Activated CD8-positive, alpha-beta memory T cell treated with anti-CD3 and anti-CD28 coated beads, Interleukin-2, amount 10 ng/mL, durations not matched to agents 7 days and 5 days (primary cell): Measurements from ENCODE around the gene PIM3. TPM values are rescaled to one million over a fixed set of nuclear protein-coding genes. Genes with fewer than 3 reads are reported as not detected.

Experiments
- ATAC-seq: fragments of 150-1000 bp; cut with Tn5 transposase; one replicate; pipeline ENCODE4 v1.10.0; 2021; ENCODE audit warnings: moderate library complexity
- CTCF ChIA-PET: fragments of 350-600 bp; sonication (Branson Sonifier 250); formaldehyde crosslinking; loops from one replicate; lab custom pipeline; 2021; ENCODE audit warnings: antibody characterized with exemption; lab: Charles Lee
- DNase-seq: peaks from one replicate; pipeline ENCODE4 v3.0.0-alpha.2; 2020
- H3K27ac Mint-ChIP-seq: one replicate; pipeline ENCODE4 v1.8.0; 2021; ENCODE audit warnings: mild to moderate bottlenecking, mixed read lengths
- H3K27me3 Mint-ChIP-seq: one replicate; pipeline ENCODE4 v1.8.0; 2021; ENCODE audit warnings: mixed read lengths
- H3K36me3 Mint-ChIP-seq: one replicate; pipeline ENCODE4 v1.8.0; 2021; ENCODE audit warnings: mild to moderate bottlenecking, mixed read lengths
- H3K4me1 Mint-ChIP-seq: one replicate; pipeline ENCODE4 v1.8.0; 2021; ENCODE audit warnings: mixed read lengths
- H3K4me3 Mint-ChIP-seq: one replicate; pipeline ENCODE4 v1.8.0; 2021; ENCODE audit warnings: mild to moderate bottlenecking, moderate library complexity, mixed read lengths
- H3K9me3 Mint-ChIP-seq: one replicate; pipeline ENCODE4 v1.8.0; 2022; ENCODE audit warnings: low read depth, mixed read lengths
- total RNA-seq, 2 experiments: library from RNA; stranded (reverse); gene quantifications; one replicate each; pipeline ENCODE4 v1.2.3, GENCODE V29; 2021

PIM3 gene
- total RNA-seq, 2 experiments from 2014 or later: 53.4 to 79.7 TPM

DNA sequence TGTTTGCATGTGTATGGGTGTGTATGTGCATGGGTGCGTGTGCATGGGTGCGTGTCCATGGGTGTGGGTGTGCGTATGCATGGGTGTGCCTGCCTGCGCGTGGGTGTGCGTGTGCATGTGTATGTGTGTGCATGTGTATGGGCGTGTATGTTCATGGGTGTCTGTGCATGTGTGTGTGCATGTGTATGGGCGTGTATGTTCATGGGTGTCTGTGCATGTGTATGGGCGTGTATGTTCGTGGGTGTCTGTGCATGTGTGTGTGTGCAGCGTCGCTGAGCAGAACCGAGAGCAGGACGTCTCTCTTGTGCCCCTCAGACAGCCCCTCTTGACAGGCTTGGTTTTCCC is 38.1 kb downstream of the PIM3 start:
- Mint-ChIP-seq H3K27me3 (peaks cover 6% of the 10 kb centered on the region), H3K9me3 (no peaks in the 10 kb centered on the region), H3K36me3 (no peaks in the 10 kb centered on the region), H3K4me3 (no peak overlapping the region), H3K27ac (no peak overlapping the region), H3K4me1 (peaks cover 2% of the 10 kb centered on the region)
- DNase-seq (no peak), ATAC-seq (no peak)
- CTCF ChIA-PET: no interaction called here

DNA sequence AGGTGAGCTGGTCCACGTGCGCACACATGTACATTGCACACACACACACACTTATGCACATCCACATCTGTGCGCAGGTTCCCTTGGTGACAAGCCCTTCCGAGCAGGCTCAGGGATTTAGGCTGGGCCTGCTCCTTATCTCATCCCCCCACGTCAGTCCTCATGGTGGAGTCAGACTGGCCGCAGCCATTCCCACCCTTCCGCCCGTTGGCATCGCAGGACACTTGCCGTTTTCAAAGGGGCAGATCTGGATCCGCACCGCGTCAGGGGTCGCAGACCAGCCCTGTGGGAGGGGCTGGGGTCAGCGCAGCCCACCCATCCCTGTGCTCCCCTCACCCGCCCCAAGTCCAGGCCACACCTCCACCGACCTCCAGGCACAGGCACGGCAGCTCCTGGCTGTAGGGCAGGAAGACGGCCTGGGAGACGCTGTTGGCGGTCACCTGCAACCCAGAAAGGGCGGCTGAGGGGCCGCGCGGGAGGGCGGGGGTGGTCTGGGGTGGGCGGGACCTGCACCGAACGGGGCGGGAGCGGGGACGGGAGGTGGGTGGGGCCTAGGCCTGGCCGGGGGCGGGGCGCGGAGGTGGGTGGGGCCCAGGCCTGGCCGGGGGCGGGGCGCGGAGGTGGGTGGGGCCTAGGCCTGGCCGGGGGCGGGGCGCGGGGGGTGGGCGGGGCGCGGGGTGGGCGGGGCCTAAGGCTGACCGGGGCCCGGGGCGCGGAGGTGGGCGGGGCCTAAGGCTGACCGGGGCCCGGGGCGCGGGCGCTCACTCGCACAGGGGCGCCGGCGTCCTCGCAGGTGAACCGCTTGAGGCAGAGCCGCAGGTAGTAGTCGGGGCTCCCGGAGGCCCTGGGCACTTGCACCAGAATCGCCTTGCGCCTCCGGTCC is 38.7 kb downstream of the PIM3 start:
- Mint-ChIP-seq H3K4me1 (peaks cover 2% of the 10 kb centered on the region), H3K9me3 (no peaks in the 10 kb centered on the region), H3K4me3 (no peak overlapping the region), H3K27me3 (peaks cover 7% of the 10 kb centered on the region), H3K36me3 (no peaks in the 10 kb centered on the region), H3K27ac (no peak overlapping the region)
- DNase-seq: peak; percentile 40
- CTCF ChIA-PET: no interaction called here
- peak; percentile 53 for ATAC-seq

DNA sequence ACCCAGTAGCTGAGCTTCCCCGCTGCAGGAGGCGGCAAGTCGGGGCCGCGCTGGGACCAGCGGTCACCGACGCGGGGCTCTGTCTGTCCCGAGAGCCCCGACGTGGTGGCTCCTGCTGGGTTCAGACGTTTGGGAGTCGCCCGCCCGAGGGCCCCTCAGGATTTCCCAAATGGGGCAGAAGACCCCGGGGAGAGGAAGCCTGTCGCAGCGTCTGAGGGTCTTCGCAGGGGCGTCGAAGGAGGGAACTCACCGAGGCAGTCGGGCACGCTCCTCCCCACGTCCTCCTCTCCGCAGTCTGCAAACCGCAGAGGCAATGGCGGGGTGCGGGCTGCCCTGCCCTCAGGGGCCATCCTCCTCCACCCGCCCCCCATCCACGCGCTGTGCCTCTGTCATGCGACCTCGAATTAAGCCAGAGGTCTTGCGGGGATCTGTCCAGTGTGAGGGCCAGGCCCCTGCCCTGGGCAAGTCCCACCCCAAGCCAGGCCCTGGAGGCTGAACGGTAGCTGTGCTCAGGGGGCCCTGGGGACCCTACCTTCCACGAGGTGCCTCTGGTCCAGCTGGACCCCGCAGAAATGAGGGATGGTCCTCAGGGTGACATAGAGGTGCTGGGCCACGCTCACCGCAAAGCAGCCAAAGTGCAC is 39.5 kb downstream of the PIM3 start:
- Mint-ChIP-seq H3K27ac (no peak overlapping the region), H3K36me3 (no peaks in the 10 kb centered on the region), H3K4me1 (peaks cover 4% of the 10 kb centered on the region), H3K4me3 (no peak overlapping the region), H3K27me3 (peaks cover 9% of the 10 kb centered on the region), H3K9me3 (no peaks in the 10 kb centered on the region)
- DNase-seq (peak; percentile 39), ATAC-seq (no peak)
- CTCF ChIA-PET: interaction anchor here (1.0 kb wide), 1 partner anchor 30 kb away, joined by 3 read pairs; no protein-coding TSS in a partner anchor

DNA sequence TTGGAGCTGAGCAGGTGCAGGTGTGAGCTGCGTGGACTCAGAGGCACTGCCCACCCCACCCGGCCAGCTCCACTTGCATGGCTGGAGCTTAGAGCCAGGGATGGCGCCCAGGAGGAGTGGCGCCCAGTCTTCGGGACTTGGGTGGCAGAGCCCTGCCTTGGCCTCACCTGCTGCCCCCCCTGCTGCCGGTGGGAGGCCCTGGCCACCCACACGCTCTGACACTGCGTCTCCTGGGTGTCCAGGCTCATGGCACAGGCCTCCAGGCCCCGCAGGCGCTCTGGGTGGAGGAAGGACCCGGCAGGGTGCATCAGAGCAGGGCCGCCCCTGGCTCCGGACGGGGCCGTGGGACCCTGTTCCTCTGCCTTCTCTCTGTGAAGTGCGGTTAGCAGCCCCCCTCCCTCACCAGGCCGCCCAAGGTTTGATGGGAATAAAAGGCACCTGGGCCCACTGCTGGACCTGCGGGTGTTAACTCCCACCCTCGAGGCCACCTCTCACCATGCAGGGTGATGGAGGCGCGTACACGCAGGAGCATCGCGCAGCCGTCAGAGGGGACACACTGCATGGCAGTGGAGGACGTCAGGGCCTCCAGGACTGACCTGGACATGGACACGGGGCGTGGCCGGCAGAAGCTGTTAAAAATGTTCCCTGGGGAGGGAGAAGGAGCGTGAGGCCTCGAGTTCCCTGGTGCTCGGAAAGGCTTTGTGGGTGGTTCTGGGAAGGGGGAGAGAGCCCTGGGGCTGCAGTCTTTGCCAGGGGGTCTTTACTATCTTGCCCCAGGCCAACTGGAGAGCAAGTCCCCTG is 40.2 kb downstream of the PIM3 start:
- no peak for DNase-seq
- CTCF ChIA-PET: interaction anchor here (1.0 kb wide), 1 partner anchor 30 kb away, joined by 3 read pairs; no protein-coding TSS in a partner anchor
- Mint-ChIP-seq H3K36me3 (no peaks in the 10 kb centered on the region), H3K4me1 (peaks cover 4% of the 10 kb centered on the region), H3K9me3 (no peaks in the 10 kb centered on the region), H3K27me3 (peaks cover 11% of the 10 kb centered on the region), H3K27ac (no peak overlapping the region), H3K4me3 (no peak overlapping the region)
- no peak for ATAC-seq

DNA sequence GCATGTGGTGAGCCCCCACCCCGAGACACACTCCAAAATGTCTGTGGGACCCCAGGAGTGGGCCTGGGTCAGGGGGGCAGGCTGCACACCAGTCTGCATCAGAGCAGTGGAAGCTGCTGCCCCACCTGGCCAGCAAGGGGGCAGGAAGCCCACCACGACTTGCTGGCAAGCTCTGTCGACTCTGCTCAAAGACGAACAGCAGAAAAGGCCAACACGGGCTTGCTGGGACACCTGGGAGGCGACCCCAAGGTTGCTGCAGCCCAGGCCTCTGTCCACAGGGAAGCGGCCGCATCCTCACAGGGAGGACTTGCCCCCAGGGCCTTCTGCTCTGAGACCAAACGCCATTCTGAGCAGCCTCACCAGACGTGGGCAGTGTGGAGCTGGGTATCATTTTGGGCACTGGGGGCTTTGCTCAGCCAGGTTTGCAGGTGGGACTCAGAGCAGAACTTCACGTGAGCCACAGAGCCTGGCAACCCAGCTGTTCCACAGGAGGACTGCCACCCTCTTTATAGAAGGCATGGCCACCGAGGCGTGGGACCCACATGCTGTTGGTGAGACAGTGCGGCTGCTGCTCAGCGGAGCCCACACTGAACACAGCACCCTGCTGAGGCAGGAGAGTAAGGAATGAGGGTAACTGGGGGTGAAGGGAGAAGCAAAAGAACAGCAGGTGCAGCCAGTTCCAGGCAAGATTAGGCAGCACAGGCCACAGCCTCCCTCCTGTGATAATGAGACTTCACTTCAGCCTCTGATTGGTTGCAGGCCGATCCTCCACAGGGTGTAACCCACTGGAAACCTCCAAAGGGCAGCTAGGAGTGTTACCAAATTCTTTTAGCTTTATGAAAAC is 41.0 kb downstream of the PIM3 start:
- CTCF ChIA-PET: interaction anchor here (1.3 kb wide), 1 partner anchor 19 kb away, joined by 3 read pairs; no protein-coding TSS in a partner anchor

DNA sequence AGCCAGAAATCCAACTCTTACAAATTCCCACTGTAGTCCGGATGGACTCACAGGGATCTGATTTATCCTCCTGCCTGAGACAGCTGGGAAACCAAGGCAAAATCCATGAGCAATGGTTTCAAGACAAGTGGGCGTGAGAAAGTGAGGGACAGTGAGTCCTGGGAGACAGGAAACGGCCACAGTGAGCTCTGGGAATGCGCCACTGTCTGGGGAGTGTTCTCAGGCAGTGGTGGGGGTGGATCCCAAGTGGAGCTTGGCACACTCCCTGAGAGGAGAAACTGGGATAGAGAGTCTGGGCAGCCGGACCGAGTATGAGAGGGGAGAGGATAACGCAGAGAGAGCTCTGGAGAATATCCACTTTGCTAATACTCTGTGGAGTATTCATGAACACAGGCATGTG is 42.2 kb downstream of the PIM3 start:
- no peak for ATAC-seq
- CTCF ChIA-PET: interaction anchor here (1.3 kb wide), 1 partner anchor 21 kb away, joined by 3 read pairs; no protein-coding TSS in a partner anchor
- no peaks in the 10 kb centered on the region for H3K36me3 Mint-ChIP-seq
- H3K4me3 Mint-ChIP-seq: no peak overlapping the region
- peaks cover 2% of the 10 kb centered on the region for H3K4me1 Mint-ChIP-seq
- no peaks in the 10 kb centered on the region for H3K9me3 Mint-ChIP-seq
- DNase-seq: no peak
- no peak overlapping the region for H3K27ac Mint-ChIP-seq
- H3K27me3 Mint-ChIP-seq: peaks cover 11% of the 10 kb centered on the region

More for the DNA sequence above, 41.0 kb downstream of the PIM3 start:
- H3K9me3 Mint-ChIP-seq: no peaks in the 10 kb centered on the region
- ATAC-seq: no peak
- DNase-seq: peak; percentile 31
- H3K4me3 Mint-ChIP-seq: no peak overlapping the region
- H3K27ac Mint-ChIP-seq: no peak overlapping the region
- H3K27me3 Mint-ChIP-seq: peaks cover 11% of the 10 kb centered on the region
- peaks cover 4% of the 10 kb centered on the region for H3K4me1 Mint-ChIP-seq
- no peaks in the 10 kb centered on the region for H3K36me3 Mint-ChIP-seq

DNA sequence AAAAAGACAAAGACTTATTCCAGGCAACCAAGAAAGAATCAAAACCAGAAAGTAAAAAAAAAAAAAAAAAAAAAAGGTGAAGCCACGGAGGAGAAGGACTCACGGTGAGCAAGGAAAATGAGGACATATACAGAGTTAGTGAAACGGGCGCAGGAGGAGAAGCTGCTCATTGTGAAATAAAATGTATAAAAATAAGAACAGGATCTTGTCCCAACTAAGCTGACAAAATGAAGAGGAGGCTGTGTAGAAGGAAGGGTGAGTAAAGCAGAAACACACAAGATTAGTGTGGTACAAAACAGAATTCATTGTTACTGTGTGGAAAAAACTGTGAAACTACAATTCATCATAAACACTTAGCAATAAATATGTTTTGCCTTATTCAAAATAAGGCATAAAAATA is 44.3 kb downstream of the PIM3 start:
- Mint-ChIP-seq H3K4me3 (no peak overlapping the region), H3K36me3 (no peaks in the 10 kb centered on the region), H3K27me3 (peaks cover 14% of the 10 kb centered on the region), H3K27ac (no peak overlapping the region), H3K9me3 (no peaks in the 10 kb centered on the region), H3K4me1 (peaks cover 2% of the 10 kb centered on the region)
- DNase-seq: no peak
- CTCF ChIA-PET: interaction anchor here (0.8 to 2.3 kb wide), 4 partner anchors 14 to 75 kb away, joined by 3 to 7 read pairs (median 3); no protein-coding TSS in a partner anchor
- ATAC-seq: no peak

DNA sequence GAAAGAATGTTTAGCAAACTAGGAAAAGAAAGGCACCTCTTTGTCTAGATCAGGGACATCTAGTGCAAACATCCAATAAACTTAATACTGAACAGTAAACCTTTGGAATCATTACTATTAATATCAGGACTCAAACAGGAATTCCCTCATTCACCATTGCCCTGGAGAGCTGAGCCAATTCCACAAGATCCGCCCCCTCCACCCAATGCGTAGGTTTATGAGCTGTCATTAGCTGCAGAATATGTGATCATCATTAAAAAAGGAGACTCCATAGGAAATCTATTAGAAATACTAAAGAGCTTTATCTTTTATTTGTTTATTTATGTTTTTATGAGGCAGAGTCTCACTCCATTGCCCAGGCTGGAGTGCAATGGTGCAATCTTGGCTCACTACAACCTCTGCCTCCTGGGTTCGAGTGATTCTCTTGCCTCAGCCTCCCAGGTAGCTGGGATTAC is 46.5 kb downstream of the PIM3 start:
- Mint-ChIP-seq H3K4me3 (no peak overlapping the region), H3K27ac (no peak overlapping the region), H3K9me3 (no peaks in the 10 kb centered on the region), H3K4me1 (peaks cover 5% of the 10 kb centered on the region), H3K27me3 (peaks cover 20% of the 10 kb centered on the region), H3K36me3 (no peaks in the 10 kb centered on the region)
- no peak for DNase-seq
- no peak for ATAC-seq
- CTCF ChIA-PET: no interaction called here

DNA sequence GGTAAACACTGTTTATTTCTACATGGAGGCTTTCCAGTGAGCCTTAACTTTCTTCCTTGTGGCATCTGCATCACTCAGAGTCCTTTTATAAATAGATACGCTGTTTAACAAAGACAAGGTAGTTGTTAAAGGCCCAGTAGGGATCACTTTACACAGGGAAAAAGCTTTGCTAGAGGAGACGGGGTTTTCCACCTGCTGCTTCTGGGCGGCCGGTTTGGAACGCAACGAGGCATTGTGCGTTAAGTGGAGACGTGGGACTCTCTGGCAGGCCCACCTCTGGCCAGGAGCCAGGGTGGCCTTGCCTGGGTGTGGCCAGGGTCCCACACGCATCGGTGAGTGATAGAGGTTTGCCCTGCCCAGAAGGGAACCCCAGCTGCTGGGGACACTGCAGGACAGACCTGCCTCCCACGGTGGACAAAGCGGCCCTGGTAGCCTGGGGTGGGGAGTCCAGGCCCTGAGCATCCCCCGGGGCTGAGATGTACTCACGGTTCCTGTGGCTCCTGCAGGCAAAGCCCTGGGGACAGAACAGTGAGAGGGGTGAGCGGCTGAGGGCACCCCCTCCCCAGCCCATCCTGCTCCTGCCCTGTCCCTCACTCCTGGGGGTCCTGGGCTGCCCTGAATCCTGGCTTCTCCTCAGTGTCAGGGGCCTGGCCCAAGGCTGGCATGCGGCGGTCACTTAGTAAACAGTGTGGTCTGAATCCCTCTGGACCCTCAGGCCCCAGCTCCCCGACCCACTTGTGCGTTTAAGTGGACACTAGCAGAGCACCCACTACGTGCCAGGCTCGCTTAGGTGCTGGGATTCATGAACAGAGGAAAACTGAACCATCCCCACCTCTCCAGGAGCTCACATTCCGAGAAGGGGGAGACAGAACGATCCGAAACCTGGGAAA is 47.8 kb downstream of the PIM3 start:
- no peak overlapping the region for H3K27ac Mint-ChIP-seq
- H3K27me3 Mint-ChIP-seq: peaks cover 17% of the 10 kb centered on the region
- ATAC-seq (no peak), DNase-seq (no peak)
- H3K4me3 Mint-ChIP-seq: no peak overlapping the region
- H3K4me1 Mint-ChIP-seq: peaks cover 5% of the 10 kb centered on the region
- H3K9me3 Mint-ChIP-seq: no peaks in the 10 kb centered on the region
- CTCF ChIA-PET: interaction anchor here (1.2 kb wide), 1 partner anchor 13 kb away, joined by 6 read pairs; no protein-coding TSS in a partner anchor
- no peaks in the 10 kb centered on the region for H3K36me3 Mint-ChIP-seq

DNA sequence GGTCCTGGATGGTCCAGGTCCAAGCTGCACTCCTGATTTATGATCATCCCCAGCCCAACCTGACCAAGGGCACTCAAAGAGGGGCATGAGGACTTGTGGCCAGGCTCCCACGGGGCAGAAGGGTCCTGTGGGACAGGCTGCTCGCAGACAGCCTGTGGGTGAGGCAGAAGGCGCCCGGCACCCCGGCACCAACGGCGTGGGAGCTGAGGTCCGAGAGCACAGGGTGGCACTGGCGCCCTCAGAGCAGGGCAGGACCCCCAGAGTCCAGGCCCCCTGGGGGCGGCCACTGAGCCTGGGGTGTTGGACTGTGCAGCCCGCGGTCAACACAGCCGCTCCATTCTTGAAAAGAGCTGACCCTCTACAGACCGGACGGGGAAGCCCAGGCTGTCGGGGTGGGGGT is 48.7 kb downstream of the PIM3 start:
- Mint-ChIP-seq H3K4me3 (no peak overlapping the region), H3K27me3 (peaks cover 15% of the 10 kb centered on the region), H3K27ac (no peak overlapping the region), H3K9me3 (no peaks in the 10 kb centered on the region), H3K4me1 (peaks cover 7% of the 10 kb centered on the region), H3K36me3 (no peaks in the 10 kb centered on the region)
- no peak for ATAC-seq
- no peak for DNase-seq
- CTCF ChIA-PET: interaction anchor here (1.2 kb wide), 1 partner anchor 14 kb away, joined by 6 read pairs; no protein-coding TSS in a partner anchor

DNA sequence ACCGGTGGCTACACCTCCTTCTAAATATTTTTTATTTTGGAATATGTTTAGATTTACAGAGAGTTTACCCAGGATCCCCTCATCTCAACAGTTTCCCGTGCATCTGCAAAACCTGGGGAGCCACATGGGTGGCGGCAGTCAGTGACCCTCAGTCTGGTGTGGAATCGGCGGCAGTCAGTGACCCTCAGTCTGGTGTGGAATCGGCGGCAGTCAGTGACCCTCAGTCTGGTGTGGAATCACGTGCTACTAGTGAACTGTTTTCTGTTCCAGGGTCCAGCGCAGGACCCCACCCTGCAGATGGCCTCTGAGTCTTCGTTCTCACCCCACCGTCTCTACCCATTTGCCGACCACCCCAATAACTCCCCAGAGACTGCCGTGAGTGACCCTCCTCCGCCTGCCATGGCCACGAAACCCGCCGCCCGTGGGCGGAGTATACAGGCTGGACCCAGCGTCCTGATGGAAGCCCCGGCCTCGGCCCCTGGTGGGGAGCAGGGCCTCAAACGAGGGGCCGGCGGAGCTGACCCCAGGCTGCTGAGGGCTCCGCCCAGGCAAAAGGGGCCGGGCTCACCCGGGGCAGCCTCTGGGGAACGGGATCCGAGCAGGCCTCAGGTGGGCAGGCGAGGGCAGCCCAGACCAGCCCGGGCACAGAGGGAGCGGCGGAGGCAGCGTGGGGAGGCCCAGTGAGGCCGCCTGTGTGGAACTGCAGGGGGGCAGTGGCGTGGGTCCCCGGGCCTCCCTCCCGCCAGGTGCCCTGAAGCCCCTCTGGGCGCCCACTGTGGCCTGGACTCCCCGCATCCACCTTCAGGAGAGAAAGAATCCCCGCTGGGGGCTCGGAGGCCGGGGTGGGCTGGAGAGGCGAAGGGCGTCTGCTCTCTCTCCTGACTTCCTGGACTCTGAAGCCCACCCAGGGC is 49.4 kb downstream of the PIM3 start:
- peak; percentile 40 for DNase-seq
- CTCF ChIA-PET: interaction anchor here (1.2 kb wide), 1 partner anchor 15 kb away, joined by 6 read pairs; no protein-coding TSS in a partner anchor
- Mint-ChIP-seq H3K4me1 (peaks cover 5% of the 10 kb centered on the region), H3K4me3 (no peak overlapping the region), H3K27ac (no peak overlapping the region), H3K27me3 (peaks cover 14% of the 10 kb centered on the region), H3K9me3 (no peaks in the 10 kb centered on the region), H3K36me3 (no peaks in the 10 kb centered on the region)
- no peak for ATAC-seq
